Astrocyte of the spinal cord (primary cell): ENCODE results near the gene CD72.
"Not testable (repeated sequence)": the region's sequence is repeated elsewhere in the genome, so short reads cannot be mapped to it uniquely, and the experiment has no call there.

ENCODE experiments used
- DNase-seq: peaks from one replicate; pipeline ENCODE4 v3.0.0; 2011; ENCODE audit warnings: low read depth, low spot score
- H3K4me3 ChIP-seq: 2 replicates; pipeline ENCODE4 v1.5.1; 2011; ENCODE audit warnings: low read depth, mild to moderate bottlenecking, low read length, moderate library complexity
- in situ Hi-C: cut with HindIII; loops from 2 replicates; pipeline ENCODE4 v1.10.0; 2017; ENCODE audit warnings: low sequenced_read_pairs
- TF ChIP-seq, protein P1 (sequence below): IDR thresholded peaks from 2 replicates; pipeline ENCODE4 v1.5.1; 2012; ENCODE audit warnings: low read depth, mild to moderate bottlenecking, low read length, inconsistent platforms

CD72 gene

DNA sequence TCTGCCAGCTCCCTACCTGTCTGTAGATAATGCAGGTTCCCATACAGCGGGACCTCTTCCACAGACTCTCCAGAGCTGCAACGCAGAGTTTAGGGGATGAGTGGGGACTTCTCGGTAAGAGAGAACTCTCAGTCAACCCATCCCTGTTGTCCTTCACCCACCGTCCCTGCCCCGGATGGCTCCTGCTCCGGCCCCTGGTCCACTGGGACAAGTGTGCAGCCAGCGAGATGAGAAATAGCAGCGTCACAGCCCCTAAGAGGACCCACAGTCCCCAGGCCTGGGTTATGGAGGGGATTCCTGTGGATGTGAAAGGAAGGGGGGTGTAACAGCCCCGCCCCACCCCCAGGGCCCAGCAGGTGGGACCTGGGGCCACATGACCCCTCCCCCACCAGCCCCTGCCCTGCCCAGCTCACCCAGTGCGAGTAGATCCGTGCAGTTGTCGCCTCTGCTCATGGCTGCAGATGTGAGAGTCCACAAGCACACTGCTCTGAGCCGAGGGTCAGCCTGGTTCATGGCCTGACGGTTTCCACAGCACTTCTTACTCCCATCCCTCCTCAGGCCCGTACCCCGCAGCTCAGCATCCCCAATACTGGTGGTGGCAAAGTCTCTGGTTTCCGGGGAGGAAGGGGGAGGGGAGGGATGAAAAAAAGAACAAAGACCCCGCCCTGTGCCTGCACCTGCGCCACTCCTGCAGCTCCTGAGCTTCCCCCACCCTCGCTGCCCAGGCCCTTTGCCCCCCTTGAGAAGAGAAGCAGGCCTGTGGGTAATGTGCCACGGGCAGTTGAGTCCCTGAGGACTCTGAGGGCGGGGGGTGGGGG is 32.3 kb upstream of the CD72 start, which contains the start of gene SIT1:
Gene SIT1, minus strand, starts transcription at position 591 of the 818 bp plus-strand sequence. Its CDS starts 78 bp downstream, at position 513.
- in situ Hi-C loops: no loop called here
- TF ChIP-seq, protein P1, sequence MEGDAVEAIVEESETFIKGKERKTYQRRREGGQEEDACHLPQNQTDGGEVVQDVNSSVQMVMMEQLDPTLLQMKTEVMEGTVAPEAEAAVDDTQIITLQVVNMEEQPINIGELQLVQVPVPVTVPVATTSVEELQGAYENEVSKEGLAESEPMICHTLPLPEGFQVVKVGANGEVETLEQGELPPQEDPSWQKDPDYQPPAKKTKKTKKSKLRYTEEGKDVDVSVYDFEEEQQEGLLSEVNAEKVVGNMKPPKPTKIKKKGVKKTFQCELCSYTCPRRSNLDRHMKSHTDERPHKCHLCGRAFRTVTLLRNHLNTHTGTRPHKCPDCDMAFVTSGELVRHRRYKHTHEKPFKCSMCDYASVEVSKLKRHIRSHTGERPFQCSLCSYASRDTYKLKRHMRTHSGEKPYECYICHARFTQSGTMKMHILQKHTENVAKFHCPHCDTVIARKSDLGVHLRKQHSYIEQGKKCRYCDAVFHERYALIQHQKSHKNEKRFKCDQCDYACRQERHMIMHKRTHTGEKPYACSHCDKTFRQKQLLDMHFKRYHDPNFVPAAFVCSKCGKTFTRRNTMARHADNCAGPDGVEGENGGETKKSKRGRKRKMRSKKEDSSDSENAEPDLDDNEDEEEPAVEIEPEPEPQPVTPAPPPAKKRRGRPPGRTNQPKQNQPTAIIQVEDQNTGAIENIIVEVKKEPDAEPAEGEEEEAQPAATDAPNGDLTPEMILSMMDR: no peak
- no peak for DNase-seq
- H3K4me3 ChIP-seq: no peak within 1 kb of the TSS

- TF ChIP-seq, protein P1: no peak
- DNase-seq: peak; percentile 10
- H3K4me3 ChIP-seq: no peak overlapping the region
- in situ Hi-C loops: no loop called here
Observed at GRCh38 chr9:35649431-35650340, 31.5 kb upstream of the CD72 start.

DNA sequence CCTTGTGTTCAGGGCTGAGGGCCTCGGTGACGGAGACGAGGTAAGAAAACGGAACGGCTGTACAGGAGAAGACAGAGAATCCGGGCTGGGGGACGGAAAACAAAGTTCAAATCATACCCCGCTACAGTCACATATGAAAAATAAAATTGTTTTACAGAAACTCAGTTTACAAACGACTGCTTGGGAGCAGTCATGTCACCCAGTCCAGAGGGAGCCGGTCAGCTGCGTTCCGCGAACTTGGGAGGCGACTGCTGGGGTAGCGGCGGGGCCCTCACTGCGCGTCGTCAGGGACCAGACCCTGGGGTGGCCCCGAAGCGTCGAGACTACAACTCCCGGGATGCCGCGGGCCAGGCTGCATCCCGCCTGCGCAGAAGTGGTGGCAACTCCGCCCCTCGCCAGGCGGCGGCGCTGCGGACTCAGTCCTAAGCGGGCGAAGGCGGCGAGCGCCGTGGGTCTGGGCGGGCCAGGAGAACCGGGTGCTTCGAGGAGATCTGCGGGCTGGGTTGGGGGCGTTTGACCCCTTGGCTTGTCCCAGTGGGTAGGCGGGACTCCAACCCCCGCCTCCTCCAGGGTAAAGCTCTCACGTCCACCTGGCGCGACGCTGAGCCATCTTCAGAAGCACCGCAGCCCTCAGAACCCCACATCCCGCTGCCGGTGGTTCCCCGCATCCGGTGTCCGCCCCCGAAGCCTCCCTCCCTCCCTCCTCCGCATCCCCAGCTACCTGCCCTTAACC is 28.5 kb upstream of the CD72 start:
- peak overlapping the region; percentile 65 for H3K4me3 ChIP-seq
- TF ChIP-seq, protein P1: peak; percentile 94
- in situ Hi-C loops: no loop called here
- DNase-seq: peak; percentile 88

GRCh38 chr9:35646153-35646532 is 27.9 kb upstream of the CD72 start:
- TF ChIP-seq, protein P1: peak; percentile 29
- in situ Hi-C loops: no loop called here
- peak overlapping the region; percentile 65 for H3K4me3 ChIP-seq
- DNase-seq: peak; percentile 16

DNA sequence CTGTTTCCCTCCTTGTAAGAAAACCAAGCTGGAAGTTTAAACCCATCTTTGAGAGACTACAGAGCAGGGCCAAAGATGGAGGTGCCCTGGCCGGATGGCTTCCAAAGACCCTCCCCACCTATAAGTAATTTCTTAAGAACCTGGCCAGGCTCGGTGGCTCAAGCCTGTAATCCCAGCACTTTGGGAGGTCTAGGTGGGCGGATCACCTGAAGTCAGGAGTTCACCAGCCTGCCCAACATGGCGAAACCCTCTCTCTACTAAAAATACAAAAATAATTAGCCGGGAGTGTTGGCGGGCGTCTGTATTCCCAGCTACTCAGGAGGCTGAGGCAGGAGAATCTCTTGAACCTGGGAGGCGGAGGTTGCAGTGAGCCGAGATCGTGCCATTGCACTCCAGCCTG is 27.5 kb upstream of the CD72 start:
- peak overlapping the region; percentile 65 for H3K4me3 ChIP-seq
- in situ Hi-C loops: not testable (repeated sequence)

DNA sequence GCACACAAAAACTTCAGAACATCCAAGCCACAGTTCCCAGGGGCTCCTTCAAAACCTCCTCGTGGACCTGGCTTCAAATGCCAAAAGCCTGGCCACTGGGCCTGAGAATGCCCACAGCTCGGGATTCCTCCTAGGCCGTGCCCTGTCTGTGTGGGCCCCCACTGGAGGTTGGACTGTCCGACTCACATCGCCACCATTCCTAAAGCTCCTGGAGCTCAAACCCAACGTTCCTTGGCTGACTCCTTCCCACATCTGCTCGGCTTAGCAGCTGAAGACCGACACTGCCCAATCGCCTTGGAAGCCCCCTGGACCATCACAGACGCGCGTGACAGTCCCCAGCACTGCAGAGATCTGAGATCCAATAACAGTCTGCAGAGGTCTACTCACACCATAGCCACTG is 24.8 kb upstream of the CD72 start:
- DNase-seq: no peak
- no peak overlapping the region for H3K4me3 ChIP-seq
- TF ChIP-seq, protein P1: no peak
- in situ Hi-C loops: no loop called here

More for the DNA sequence above, 27.5 kb upstream of the CD72 start:
- DNase-seq: not testable (repeated sequence)

- in situ Hi-C loops, H3K4me3 ChIP-seq, DNase-seq: not testable (repeated sequence)
Observed at GRCh38 chr9:35641478-35641877, 23.3 kb upstream of the CD72 start.

DNA sequence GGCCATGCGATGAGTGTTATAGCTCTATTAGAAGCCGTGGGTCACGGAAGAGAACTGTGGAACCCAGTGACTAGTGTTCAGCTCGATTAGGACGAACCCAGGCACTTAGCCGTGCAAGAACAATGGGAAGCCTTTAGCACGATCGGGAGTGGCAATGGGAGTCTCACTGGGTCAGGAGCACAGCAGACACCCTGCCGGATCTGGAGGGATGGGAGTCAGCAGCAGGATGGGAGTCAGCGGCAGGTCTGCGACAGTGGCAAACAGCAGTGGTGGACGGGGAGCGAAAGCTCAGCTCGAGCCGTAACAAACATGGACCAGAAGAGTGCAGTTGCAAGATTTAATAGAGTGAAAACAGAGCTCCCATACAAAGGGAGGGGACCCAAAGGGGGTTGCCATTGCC is 22.2 kb upstream of the CD72 start:
- in situ Hi-C loops, H3K4me3 ChIP-seq, DNase-seq: not testable (repeated sequence)
